Measurements from ENCODE around the gene ABCA3.
"Not testable (repeated sequence)": the region's sequence is repeated elsewhere in the genome, so short reads cannot be mapped to it uniquely, and the experiment has no call there.

The ABCA3 gene

GRCh38 chr16:2278956-2279800 is 61.4 kb downstream of the ABCA3 start:
- DNase-seq, result no peak

GRCh38 chr16:2278272-2278608 is 62.3 kb downstream of the ABCA3 start:
- DNase-seq, result no peak

DNA sequence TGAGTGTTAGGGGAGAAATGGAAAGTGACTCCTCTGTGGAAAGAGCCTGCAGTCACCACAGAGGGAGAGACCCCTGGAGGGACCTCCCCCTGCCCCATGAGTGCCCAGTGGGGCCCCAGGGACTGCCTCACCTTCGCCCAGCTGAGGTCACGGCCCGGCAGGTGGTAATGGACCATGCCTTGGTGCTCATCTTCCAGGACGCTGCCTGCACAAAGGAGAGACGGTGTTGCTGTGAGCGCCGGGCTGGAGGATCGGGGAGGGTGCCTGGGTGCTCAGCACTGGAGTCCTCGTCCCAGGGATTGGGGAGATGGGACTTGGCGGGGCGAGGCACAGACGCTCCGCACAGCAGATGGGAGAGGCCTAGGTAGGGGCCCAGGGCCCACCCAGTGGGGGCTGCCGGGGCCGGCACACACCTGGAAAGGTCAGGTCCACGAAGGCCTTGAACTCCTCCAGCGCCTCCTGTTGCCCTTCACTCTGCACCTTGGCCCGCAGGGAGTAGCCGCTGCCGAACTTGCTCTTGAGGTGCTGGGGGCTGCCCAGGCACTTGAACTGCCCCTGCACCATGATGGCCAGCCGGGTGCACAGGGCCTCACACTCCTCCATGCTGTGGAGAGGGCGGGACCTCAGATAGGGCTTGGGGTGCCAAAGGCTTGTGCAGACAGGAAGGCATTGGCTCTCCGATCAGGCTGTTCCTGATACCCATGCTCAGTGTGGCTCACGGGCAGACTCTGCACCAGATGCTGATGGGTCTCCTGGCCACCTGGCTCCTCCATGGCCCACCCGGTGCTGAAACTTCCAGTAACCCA is 62.9 kb downstream of the ABCA3 start:
- DNase-seq, result no peak

GRCh38 chr16:2276368-2277195 is 63.9 kb downstream of the ABCA3 start:
- DNase-seq, result no peak

DNA sequence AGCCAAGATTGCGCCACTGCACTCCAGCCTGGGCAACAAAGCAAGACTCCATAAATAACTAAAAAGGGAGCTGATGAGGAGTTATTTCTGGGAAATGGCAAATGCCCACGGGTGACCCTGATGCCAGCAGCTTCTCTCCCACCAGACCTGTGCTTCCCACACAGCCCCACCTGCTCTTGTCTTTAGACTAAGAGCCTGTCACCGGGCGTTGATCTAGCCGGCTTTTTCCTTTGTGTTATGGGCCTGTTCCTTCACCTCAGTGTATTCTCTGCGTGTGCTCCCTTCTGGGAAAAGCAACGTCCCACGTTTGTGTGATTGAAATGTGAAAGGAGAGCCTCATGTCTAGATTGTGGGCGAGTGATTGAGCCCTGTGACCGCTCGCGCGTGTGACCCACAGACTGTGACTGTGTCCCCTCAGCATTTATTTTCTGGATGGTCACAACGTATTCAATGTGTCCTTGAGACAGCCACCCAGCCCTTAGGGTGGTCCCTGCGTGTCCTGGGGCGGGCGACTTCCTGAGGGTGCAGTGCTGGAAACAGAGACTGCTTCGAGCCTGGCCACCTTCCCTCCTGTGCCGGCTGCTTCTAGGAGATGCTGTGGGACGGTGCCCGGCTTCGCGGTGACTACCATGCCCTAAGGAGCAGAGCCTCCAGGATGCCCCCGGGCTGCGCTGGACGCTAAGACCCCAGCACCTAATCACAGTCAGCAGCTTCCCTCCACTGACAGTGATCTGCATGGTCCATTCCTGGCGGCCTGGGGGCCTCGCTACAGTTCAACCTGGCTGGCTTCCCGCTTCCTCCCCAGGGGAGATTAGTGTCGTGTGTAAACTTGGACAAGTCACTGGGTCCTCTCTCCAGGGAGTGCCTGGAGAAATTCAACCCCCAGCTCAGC is 64.8 kb downstream of the ABCA3 start:
- DNase-seq, result no peak

GRCh38 chr16:2273931-2274330 is 66.6 kb downstream of the ABCA3 start:
- DNase-seq, result no peak

DNA sequence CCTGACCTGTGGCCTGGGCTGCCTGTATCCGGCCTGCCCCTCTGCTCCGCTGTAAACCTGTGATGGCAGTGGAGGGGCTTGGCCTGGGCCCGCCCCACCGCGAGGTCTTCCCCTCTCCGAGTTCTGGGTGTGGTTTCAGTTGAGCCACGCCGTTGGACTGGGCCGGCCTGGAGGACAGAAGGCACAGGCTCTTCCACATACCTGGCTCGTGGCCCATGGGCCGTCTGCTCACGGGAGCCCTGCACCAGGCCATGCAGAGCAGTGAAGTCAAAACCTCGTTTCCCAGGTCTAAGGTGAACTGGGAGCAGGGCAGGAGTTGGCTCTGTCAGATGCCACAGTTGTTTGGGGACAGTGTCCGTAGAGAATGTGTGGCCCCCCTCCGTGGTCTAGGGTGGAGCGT is 67.0 kb downstream of the ABCA3 start:
- DNase-seq, result no peak

DNA sequence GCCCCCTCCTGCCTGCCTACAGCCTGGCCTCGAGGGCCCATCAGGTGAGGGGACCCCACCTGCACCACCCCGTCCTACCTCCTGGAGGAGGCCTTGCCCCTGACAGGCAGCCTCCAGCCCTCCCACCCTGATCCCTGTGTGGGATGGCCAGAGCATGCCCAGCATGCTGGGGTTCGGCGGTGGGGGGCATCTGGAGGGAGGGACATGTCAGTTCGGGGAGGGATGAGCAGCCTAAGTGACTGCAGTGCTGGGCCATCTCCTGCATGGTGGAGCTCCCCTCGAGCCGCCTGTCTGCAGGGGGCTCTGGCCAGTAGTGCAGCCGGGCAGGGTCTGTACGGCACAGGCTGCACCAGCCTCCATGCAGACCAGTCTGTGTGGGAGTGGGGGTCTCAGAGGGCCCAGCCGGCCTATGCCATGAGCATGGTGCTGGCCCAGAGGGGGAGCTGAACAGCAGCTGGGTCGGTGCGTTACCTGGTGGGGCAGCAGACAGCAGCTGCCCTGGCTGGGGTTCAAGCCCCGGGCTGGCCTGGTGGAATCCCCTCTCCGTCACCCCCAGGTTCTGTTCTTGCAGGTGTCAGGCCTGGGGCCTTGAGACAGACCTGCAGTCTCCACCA is 68.6 kb downstream of the ABCA3 start:
- DNase-seq, result no peak

GRCh38 chr16:2270588-2271470 is 69.7 kb downstream of the ABCA3 start:
- DNase-seq, result no peak

GRCh38 chr16:2270070-2270462 is 70.5 kb downstream of the ABCA3 start:
- DNase-seq, result no peak

DNA sequence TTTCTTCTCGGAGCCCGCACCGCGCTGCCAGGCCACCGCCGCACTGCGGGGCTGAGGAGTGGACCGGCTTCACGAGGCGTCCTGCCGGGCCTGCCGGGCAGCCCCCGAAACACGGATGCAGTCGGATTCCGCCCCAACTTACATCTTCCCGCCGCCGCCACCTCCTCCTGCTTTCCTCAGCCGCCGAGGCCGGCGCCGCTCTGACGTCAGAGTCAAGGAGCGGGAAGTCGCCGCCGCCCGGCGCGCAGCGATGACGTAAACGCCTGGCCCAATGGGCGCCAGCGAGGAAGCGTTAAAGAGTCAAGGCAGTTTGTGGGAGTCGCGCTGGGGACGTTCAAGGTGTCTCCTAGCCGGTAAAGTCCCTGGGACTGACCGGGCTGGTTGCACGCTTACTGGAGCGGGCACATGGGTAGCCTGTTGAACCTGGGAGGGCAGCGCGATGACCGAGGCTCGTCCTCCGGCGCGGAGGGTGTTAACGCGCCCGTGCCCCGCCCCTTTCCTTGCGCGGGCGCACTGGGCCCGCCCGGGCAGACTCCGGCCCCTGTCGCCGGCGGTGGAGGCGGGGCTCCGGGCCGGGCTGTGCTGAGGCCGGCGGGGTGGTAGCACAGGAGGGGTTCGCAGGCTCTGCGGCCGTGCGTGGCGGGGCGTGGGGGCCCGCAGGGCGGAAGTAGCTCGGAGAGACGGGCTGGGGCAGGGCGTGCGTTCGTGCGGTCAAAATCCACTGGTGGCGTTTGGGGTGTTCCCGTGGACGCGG is 72.4 kb downstream of the ABCA3 start, which contains the start of gene RNPS1:
Gene RNPS1, minus strand, starts transcription at position 214 of the 754 bp plus-strand sequence. CDS start 3,483 bp downstream, outside the sequence.
- DNase-seq, result peak; percentile 97

DNA sequence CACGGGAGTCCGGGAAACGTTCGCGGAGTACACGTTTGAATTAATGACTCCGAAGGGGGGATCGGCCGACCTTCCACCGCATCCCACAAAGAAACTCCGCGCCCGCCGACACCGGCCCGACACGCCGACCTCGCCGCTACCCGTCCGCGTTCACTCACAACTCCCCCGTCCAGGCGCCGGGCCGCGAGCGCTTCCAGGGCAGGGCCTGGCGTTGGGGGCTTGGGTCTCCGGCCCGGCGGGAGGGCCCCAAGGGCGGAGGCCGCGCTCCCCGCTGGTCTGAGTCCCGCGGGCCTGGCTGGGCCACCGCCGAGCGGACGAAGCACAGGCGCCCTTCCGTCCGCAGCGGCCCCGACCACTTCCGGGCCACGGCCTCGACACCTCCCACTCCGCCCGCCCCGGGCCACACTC is 73.0 kb downstream of the ABCA3 start:
- DNase-seq, result not testable (repeated sequence)

- DNase-seq, result not testable (repeated sequence)
These were observed 73.6 kb downstream of the ABCA3 start for GRCh38 chr16:2266887-2267286.

GRCh38 chr16:2263026-2263425 is 77.5 kb downstream of the ABCA3 start:
- DNase-seq, result not testable (repeated sequence)

- no peak for DNase-seq
These were observed 80.3 kb downstream of the ABCA3 start for GRCh38 chr16:2260250-2260649.

- not testable (repeated sequence) for DNase-seq
These were observed 82.0 kb downstream of the ABCA3 start for GRCh38 chr16:2258530-2258929.

- no peak for DNase-seq
These were observed 82.8 kb downstream of the ABCA3 start for GRCh38 chr16:2257726-2258125.

- DNase-seq, result no peak
These were observed 83.9 kb downstream of the ABCA3 start for GRCh38 chr16:2256531-2257140.

- no peak for DNase-seq
These were observed 87.2 kb downstream of the ABCA3 start for GRCh38 chr16:2253293-2253692.

Measured in CD4-positive, alpha-beta T cell treated with Interleukin-17A for 4 hours (primary cell).